IPS DF 4.7 (cell line): Measurements from ENCODE around the gene ZNF329.
A peak's percentile ranks its signal among the peaks of the same experiment; 100 is the strongest.

Experiments
- DNase-seq: peaks from one replicate; pipeline ENCODE4 v3.0.0-alpha.2; 2013; ENCODE audit warnings: low spot score; ENCODE audit errors: extremely low read depth

The ZNF329 gene

DNA sequence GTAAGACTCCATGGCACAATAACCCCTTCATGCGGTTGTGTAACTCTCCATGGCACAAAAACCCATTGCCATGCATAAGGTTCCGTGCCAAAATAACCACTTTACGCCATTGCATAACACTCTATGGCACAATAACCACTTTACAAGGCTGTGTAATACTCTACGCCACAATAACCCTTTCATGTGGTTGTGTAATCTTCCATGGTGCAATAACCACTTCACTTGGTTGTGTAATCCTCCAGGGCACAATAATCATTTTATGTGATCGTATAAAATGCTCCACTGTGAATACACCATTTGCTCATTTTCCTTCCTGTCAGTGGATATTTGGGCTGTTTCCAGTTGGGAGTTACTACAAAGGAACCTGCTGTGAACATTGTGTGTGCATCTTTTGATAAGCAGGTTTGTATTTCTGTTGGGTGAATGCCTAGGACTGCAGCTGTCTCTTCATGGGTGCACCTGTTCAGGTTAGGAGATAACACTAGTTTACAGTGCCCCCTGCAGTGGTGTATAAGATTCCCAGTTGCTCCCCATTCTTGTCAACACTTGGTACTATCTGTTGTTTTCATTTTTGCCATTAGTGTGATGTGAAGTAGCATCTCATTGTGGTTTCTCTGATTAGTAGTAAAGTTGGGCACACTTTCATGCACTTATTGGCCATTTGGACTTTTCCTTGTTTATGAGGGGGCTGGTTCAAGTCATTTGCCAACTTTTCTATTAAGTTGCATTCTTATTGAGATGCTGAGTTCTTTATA lies 31.4 kb downstream of the ZNF329 start:
- DNase-seq: no peak

DNA sequence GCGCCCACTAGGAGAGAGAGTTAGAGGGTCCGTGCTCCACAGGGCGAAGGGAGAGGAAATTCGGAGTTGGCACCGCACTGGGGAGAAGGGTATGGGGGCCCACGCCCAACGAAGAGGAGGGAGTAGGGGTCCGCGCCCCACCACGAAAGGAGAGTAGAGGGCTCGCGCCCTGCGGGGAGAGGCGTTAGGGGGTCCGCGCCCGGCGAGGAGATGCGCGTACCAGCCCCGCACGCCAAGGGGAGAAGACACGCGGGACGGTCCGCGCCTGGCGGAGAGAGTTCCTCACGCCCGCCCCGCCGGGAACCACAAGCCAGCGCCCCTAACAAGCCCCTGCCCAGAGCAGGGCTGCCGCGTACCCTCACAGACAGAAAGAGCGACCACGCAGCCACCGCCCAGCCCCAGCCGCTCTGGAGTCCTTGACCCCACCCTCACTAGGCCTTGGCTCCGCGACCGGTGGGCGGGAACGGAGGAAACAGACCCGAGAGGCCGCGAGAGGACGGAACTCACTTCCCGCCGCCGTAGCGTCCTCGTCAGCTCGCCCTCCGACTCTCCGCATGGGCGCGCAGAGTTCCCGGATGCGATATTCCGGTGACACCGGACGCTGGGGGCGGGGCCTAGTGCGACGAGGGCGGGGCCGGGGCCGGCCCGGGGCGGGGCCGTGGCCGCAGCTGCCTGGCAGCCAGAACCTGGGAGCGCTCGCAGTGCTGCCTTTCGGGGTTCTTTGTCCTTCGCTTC lies 32.6 kb downstream of the ZNF329 start:
- DNase-seq: no peak

DNA sequence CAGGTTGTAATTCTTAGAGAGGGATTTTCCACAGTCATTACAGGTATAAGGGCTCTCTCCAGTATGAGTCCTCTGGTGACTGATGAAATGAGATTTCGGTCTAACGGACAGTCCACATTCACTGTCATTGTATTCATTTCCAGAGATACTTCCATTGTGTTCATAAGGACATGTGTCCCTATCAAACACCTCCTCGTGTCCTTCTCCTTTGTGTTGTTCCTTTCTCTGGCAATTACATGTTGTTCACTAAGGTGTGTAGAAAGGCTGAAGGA lies 42.1 kb downstream of the ZNF329 start:
- DNase-seq: no peak

GRCh38 chr19:58107778-58108545 lies 42.6 kb downstream of the ZNF329 start:
- DNase-seq: no peak

DNA sequence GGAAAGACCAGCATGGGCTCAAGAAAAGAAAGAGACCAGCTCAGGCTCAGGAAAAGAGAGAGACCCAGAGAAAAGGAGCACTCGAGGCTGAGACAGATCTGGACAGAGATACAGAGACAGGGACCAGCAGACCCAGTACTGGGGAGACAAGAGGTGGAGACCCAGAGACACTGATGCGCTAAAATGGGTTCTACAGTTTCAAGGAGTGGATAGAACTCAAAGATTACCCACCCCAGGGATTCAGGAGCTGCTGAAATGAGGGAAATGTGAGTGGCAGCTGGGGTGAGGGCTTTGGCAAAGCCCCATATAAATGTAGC lies 51.9 kb downstream of the ZNF329 start:
- no peak for DNase-seq

GRCh38 chr19:58097781-58098681 lies 52.6 kb downstream of the ZNF329 start, which contains the start of gene ZSCAN18:
Gene ZSCAN18 (minus strand): TSS chr19:58098231. CDS start chr19:58090267, 7,964 bp downstream.
- DNase-seq: peak; percentile 76

GRCh38 chr19:58097349-58097748 lies 53.2 kb downstream of the ZNF329 start:
- no peak for DNase-seq

GRCh38 chr19:58096884-58097283 lies 53.7 kb downstream of the ZNF329 start:
- DNase-seq: no peak

DNA sequence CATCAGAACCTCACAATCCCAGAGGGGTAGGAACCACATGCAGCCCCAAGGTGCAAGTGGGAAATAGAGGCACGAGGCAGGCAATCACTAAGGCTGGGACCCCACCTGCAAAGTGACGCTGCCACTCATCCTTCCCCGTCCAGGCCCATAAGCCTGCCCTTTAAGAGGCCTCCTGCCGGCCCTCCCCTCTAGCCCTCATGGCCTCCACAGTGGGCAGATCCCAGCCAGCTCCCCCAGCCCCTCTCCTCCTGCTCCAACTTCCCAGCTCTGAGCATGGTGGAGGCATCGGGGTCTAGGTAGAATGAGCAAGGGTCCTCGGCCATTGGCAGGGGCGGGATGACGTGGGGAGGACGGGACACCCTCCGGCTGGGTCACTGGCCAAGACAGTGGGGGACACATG lies 55.3 kb downstream of the ZNF329 start:
- no peak for DNase-seq

DNA sequence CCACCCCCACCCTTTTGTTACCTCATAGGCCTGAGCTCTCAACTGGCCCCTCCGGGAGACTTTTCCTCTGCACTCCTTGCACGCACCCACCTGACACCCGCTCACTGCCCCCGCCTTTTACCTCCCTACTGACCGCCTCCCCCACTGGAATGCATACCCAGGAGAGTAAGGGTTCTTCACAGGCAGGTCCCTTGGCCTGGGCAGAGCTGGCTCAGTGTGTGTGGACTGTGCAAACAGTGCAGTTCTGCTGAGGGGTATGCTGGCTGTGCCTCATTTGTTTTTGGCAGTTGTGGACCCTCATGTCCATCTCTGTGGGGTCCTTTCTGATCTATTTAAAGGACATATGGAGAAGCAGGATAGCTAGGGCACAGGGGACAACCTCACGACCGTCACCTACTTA lies 57.5 kb downstream of the ZNF329 start:
- DNase-seq: no peak

DNA sequence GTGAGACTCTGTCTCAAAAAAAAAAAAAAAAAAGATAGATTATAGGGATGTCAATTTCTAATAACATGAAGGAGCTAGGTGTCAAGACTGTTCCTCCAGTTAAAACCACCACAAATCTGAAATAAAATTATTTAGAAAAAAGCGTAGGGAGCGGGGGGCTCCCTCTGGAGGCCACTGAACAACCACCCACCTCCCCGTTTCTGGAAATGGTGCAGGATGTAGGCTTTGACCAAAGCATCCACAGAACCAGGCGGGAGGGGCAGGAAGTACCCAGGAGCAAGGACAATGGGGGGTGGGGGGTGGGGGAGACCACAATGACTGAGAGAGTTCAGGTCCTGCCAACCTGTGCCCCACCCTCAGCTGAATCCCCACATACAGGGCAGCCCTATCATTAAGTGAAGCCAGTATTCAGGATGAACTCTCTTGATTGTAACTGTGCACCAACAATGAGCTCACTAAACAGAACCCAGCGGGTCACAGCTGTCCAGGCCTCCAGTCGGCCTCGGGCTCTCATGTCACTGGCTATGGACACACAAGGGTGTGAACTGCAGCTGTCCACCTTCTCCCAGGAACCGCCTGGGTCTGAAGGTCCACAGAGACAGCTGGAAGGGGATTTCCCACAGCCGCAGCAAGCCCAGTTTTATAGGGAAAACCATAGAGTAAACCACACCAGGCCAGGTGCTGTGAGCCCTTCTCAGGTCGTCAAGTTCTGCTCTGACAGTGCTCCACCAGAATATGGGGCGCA lies 59.2 kb downstream of the ZNF329 start:
- DNase-seq: no peak

- no peak for DNase-seq
Observed at GRCh38 chr19:58089846-58090245, 60.7 kb downstream of the ZNF329 start.

DNA sequence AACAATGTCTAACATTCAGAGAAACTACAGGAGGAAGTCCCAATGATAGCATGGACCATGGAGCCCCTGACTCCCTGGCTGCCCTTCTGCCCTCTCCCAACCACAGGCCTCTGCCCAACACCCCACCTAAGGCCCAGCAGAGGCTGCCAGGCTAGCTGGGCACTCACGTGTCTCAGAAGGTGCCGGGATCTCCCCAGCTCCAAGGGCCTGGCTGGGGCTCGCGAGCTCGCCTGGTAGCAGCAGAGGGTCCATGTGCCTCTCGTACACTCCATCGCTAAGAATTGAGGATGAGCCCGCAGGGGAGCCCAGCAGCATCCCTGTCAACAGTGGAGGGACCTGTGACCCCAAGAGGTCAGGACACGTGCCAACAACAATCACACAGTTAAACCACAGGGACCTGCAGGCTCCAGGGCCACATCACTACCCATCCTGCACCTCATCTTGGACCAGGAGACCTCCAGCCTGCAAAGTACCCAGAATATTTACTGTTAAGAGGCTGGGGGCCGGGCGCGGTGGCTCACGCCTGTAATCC lies 62.0 kb downstream of the ZNF329 start:
- DNase-seq: no peak

- DNase-seq: no peak
Observed at GRCh38 chr19:58086825-58087710, 63.5 kb downstream of the ZNF329 start.

- DNase-seq: no peak
Observed at GRCh38 chr19:58085348-58085875, 65.2 kb downstream of the ZNF329 start.

DNA sequence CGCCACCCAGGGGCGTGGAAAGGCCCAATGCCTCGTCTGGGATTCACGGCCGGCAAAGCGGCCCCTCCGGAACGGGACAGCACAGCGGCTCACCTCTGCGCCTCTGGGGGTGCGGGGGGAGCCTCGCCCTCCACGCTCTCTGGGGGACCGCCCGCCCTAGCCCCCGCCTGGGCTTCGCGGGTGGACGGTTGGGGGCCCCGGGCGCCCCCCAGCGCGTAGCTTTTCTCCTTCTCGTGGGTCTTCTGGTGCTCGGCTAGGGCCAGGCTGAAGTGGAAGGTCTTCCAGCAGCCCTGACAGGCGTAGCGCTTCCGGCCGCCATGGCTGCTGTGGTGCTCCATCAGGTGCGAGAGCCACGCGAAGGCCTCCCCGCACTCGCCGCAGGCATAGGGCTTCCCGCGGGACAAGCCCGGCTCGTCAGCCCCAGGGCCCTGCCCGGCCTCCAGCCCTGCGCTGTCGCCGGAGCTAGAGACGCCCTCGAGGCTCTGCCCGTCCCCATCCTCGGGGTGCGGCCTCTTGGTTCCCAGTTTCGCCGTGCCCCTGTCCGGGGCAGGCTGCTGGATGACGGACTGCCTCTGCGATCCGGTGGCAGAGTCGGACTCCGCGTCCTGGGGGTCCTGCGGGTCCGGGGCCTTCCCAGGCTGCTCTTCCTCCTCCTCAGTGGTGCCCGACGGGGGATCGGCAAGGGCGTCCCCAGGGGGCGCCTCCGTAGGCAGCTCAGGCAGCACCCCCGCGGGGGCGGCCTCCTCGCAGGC lies 65.8 kb downstream of the ZNF329 start:
- DNase-seq: no peak

GRCh38 chr19:58083021-58083420 lies 67.6 kb downstream of the ZNF329 start:
- DNase-seq: no peak

GRCh38 chr19:58079792-58080191 lies 70.8 kb downstream of the ZNF329 start:
- no peak for DNase-seq
